AG09309 (cell line): Measurements from ENCODE around the gene ATP9A.
"Not testable (repeated sequence)": the region's sequence is repeated elsewhere in the genome, so short reads cannot be mapped to it uniquely, and the experiment has no call there.

Experiments used
- DNase-seq: peaks from one replicate; pipeline ENCODE4 v3.0.0-alpha.2; 2010; ENCODE audit warnings: low read depth
- H3K4me3 ChIP-seq: 2 replicates; pipeline ENCODE4 v1.5.1; 2011; ENCODE audit warnings: mild to moderate bottlenecking, low read depth, low read length, moderate library complexity; ENCODE audit not compliant: control insufficient read depth
- TF ChIP-seq, protein P1 (sequence below): IDR thresholded peaks from 2 replicates; pipeline ENCODE4 v1.5.1; 2011; ENCODE audit warnings: mild to moderate bottlenecking, low read depth, low read length, inconsistent platforms; ENCODE audit not compliant: insufficient read depth, control insufficient read depth; ENCODE audit errors: missing control alignments

Gene ATP9A

DNA sequence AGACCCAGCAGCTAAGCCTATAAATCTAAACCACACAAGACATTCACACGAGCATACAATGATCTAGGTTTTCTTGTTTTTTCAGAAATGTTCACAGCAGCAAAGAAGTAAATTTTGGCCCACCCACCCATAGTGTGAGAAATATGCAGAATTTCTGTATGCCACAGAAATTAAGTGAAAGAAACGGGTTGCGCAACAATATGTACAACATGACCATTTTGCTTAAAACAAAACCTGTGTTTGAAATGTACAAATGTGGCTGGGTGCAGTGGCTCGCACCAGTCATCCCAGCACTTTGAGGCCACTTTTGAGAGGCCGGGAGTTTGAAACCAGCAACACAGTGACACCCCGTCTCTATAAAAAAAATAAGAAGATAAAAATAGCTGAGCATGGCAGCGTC is 24.8 kb upstream of the ATP9A start:
- H3K4me3 ChIP-seq: no peak overlapping the region
- TF ChIP-seq, protein P1, sequence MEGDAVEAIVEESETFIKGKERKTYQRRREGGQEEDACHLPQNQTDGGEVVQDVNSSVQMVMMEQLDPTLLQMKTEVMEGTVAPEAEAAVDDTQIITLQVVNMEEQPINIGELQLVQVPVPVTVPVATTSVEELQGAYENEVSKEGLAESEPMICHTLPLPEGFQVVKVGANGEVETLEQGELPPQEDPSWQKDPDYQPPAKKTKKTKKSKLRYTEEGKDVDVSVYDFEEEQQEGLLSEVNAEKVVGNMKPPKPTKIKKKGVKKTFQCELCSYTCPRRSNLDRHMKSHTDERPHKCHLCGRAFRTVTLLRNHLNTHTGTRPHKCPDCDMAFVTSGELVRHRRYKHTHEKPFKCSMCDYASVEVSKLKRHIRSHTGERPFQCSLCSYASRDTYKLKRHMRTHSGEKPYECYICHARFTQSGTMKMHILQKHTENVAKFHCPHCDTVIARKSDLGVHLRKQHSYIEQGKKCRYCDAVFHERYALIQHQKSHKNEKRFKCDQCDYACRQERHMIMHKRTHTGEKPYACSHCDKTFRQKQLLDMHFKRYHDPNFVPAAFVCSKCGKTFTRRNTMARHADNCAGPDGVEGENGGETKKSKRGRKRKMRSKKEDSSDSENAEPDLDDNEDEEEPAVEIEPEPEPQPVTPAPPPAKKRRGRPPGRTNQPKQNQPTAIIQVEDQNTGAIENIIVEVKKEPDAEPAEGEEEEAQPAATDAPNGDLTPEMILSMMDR: no peak
- no peak for DNase-seq

DNA sequence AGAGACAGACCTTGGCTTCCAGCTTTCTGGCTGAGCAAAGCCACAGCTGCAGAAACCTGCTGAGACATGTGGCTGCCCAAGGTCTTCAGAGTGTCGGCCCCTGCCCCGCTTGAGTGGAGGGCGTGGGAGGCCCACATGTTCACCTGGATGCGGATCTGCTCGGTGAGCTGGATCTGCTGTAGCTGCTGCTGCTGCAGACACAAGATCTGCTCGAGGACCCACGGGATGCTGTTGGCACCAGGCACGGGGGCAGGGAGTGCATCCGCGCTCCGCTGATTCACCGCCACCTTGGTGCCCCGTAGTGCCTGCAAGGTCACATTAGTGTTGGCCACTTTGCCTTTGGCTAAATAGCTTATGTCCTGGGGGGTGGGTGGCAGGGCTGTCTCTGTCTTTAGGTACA is 23.4 kb upstream of the ATP9A start:
- TF ChIP-seq, protein P1: no peak

DNA sequence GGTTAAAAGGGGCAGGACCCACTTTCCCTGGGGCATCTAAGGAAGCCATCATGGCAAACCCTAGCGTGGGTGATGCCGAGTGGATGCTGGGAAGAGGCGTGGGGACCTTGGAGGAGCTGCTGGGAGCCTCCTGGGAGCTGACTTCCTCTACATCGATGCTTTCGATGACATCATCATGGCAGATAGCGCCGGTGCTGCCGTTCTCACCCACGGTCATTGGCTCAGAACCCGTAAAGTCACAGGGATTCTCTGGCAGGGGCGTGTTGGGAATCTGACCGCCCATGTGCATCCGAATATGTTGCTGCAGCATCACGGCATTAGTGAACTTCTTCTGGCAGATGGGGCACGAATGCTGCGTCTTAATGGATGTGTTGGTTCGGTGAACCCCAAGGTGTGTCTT is 22.1 kb upstream of the ATP9A start:
- DNase-seq: no peak
- H3K4me3 ChIP-seq: no peak overlapping the region
- TF ChIP-seq, protein P1: no peak

More for the DNA sequence above, 23.4 kb upstream of the ATP9A start:
- no peak for DNase-seq
- no peak overlapping the region for H3K4me3 ChIP-seq

DNA sequence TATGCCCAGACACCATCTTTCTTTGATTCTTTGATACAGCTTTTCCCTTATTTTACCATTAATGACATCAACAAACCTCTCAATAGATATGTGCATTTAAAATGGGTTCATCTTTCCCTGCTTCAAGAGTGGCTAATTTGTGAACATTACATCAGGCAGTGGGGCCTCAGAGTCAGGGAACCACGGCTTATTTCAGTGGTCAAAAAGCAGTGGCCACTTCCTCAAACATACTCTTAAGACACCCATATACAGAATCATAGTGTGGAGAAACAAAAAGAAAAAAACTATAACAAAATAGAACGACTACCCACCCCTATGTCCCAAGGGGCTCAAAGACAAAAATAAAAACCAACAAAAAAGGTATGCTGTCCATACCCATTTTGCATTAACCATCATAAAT is 21.2 kb upstream of the ATP9A start:
- TF ChIP-seq, protein P1: no peak
- H3K4me3 ChIP-seq: no peak overlapping the region
- DNase-seq: no peak

DNA sequence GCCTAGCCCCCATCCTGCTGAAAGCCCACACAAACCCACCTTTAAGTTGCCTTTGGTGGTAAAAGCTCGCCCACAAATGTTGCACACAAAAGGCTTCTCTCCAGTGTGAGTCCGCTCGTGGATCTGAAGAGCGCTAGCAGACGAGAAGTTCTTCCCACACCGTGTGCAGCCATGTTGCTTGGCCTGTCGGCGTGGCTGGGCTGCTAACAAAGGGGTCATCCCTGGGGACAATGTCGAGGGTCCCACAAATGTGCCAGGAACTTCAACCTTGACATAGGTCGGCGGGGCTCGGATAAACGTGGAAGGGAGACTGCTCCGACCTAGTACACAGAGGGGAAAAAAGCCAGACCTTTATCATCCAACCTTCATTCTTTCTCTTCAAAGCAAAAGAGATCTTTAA is 20.6 kb upstream of the ATP9A start:
- no peak for DNase-seq
- TF ChIP-seq, protein P1: no peak
- H3K4me3 ChIP-seq: no peak overlapping the region

DNA sequence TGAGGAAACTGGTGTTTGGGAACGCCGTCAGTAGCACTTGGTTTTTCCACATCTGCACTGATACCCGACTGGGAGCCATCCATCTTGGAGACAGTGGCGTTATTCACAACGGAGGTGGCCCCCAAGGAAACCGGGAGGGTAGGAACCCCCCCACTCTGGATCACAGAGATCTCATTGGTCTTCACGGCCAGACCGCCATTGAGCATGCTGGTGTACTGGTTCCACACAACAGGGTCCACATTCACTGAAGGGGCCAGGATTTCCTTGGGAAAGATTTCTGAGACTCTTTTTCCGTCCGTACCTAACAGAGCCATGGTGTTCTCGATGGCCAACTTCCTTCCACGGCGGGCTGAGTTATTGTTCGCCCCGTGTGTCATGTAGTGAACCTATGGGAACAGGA is 16.1 kb upstream of the ATP9A start:
- DNase-seq: no peak
- TF ChIP-seq, protein P1: no peak
- H3K4me3 ChIP-seq: no peak overlapping the region

DNA sequence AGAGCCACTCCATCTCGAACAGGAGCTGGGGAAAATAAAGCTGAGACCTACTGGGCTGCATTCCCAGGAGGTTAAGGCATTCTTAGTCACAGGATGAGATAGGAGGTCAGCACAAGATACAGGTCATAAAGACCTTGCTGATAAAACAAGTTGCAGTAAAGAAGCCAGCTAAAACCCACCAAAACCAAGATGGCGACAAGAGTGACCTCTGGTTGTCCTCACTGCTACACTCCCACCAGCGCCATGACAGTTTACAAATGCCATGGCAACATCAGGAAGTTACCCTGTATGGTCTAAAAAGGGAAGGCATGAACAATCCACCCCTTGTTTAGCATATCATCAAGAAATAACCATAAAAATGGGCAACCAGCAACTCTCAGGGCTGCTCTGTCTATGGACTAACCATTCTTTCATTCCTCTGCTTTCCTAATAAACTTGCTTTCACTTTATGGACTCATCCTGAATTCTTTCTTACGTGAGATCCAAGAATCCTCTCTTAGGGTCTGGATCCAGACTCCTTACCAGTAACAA is 10.1 kb upstream of the ATP9A start:
- H3K4me3 ChIP-seq, DNase-seq: not testable (repeated sequence)
